ENCODE data around the gene CHD2. TPM values are rescaled to one million over a fixed set of nuclear protein-coding genes. Genes with fewer than 3 reads are reported as not detected.

CHD2 gene
- total and polyA plus RNA-seq, 2 donors (not counting 3 experiments of a cell fraction or from before 2014, with no cell fraction given), result 53.8 to 97.9 TPM

GRCh38 chr15:92937901-92938300, 37.8 kb downstream of the CHD2 start:
- Histone ChIP-seq H3K9me3 (replicated peaks; ENCODE audit: control insufficient read depth, insufficient read depth, low read length) (no peaks in the 10 kb centered on the region), H3K9me1 (replicated peaks; ENCODE audit: control insufficient read depth, extremely low read depth, insufficient read depth, low read length) (no peaks in the 10 kb centered on the region), H3K9ac (replicated peaks; ENCODE audit: extremely low read depth, insufficient read depth, low read length) (no peak overlapping the region), H3K4me3 (replicated peaks in 1 of 3; ENCODE audit: insufficient read depth in 1 of 3, low read depth in 1 of 3, low read length in 3 of 3) (no peak overlapping the region), H3K36me3 (ENCODE audit: control insufficient read depth in 2 of 2, extremely low read depth in 1 of 2, insufficient read depth in 2 of 2, low read length in 2 of 2) (peaks cover 32 to 47% of the 10 kb centered on the region in 2 experiments), H4K20me1 (replicated peaks; ENCODE audit: control insufficient read depth, extremely low read depth, insufficient read depth, low read length) (no peaks in the 10 kb centered on the region), H3K27ac (ENCODE audit: insufficient read depth, low read depth, low read length) (no peak overlapping the region), H3K79me2 (ENCODE audit: control insufficient read depth, insufficient read depth, low read length) (peaks cover 68% of the 10 kb centered on the region), H3K27me3 (ENCODE audit: control insufficient read depth in 2 of 2, insufficient read depth in 2 of 2, low read length in 2 of 2) (no peaks in the 10 kb centered on the region), H3K4me1 (ENCODE audit: control insufficient read depth, extremely low read depth, insufficient read depth, low read length) (no peaks in the 10 kb centered on the region), H2AFZ (ENCODE audit: low read depth, low read length) (no peak overlapping the region), H3K4me2 (ENCODE audit: insufficient read depth, low read length) (no peak overlapping the region)
- no peak for TF ChIP-seq POLR2A (IDR thresholded peaks at IDR 0.05; ENCODE audit: low read depth, low read length)
- TF ChIP-seq CTCF (IDR thresholded peaks at IDR 0.05; ENCODE audit: extremely low read depth in 1 of 2, insufficient read depth in 1 of 2, low read depth in 1 of 2, low read length in 2 of 2), result no peak
- TF ChIP-seq MAX (IDR thresholded peaks at IDR 0.05; ENCODE audit: insufficient read depth, insufficient read length), result no peak
- no peak for TF ChIP-seq GATA2 (IDR thresholded peaks at IDR 0.05; ENCODE audit: insufficient read depth, insufficient read length, low read depth, low read length)
- TF ChIP-seq EZH2 (IDR thresholded peaks at IDR 0.05; ENCODE audit: borderline replicate concordance, low read depth, low read length, severe bottlenecking), result no peak
- no peak for TF ChIP-seq POLR2AphosphoS5 (IDR thresholded peaks at IDR 0.05; ENCODE audit: insufficient read depth, low read depth, low read length)
- TF ChIP-seq FOS (IDR thresholded peaks at IDR 0.05; ENCODE audit: borderline replicate concordance, insufficient read depth, low read length), result no peak
- no peak for TF ChIP-seq MYC (IDR thresholded peaks at IDR 0.05; ENCODE audit: low read depth, low read length)
- no peak for TF ChIP-seq JUN (IDR thresholded peaks at IDR 0.05; ENCODE audit: borderline replicate concordance, insufficient read depth, insufficient read length, low read depth)
- no TSS peak for BruUV-seq (replicated peaks)
- dilution Hi-C loops (cut with MboI; ENCODE audit: extremely low pct_ligation_motif_present, low sequenced_read_pairs) (no loop called here), intact Hi-C loops (cut with micrococcal nuclease) (loop anchor here (2.0 kb wide), 1 partner anchor 15 kb away; no protein-coding TSS in a partner anchor)
- POLR2A ChIA-PET, result interaction anchor here (1.2 kb wide), 1 partner anchor 38 kb away, joined by 3 read pairs; the partner anchor contains the start of gene CHD2
- FAIRE-seq (no peak), DNase-seq (ENCODE audit: low read depth, low spot score) (no peak)
- CTCF ChIA-PET, result interaction anchor here (1.3 to 2.4 kb wide), 4 partner anchors 9 to 141 kb away, joined by 3 to 6 read pairs (median 5); no protein-coding TSS in a partner anchor
